ENCODE data around the gene NUTF2.
"Not testable (repeated sequence)": the region's sequence is repeated elsewhere in the genome, so short reads cannot be mapped to it uniquely, and the experiment has no call there.

Gene NUTF2

DNA sequence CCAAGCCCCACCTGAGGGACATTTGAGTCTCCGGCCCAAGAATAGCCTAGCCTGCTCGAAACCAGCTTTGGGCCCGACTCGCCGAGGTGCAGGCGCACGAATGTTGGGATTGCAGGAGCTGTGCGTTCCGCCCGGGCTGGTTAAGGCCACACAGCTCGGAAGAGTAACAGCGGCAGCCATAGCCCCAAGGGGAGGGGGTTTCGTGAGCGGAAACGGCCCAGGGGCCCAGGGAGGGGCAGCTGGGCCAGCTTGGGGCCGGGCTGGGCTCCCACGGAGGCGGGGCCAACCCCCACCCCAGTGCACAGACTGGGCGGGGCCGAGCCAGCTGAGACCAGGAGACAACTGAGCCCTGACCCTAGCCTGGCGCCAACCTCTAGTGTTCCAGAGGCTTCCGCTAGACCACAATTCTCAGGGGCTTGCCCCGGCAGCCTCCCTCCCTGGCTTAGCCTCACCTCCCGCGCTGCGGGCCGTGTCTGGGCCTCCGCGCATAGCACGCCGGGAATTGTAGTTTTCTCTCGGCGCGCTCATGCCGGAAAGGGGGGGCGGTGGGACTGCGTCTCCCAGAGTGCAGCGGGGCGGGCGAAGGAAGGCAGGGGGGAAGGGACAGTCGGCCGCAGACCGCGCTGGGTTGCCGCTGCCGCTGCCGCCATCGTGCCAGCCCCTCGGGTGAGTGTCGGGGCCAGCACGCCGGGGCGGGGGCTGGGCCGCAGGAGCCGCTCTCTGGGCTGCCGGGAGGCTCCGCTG is at the start of gene NUTF2:
TSS of gene NUTF2 (plus strand) at position 614 of the 744 bp plus-strand sequence. CDS start 18,198 bp downstream, outside the sequence.
- DNase-seq (ENCODE audit: low spot score), result peak; percentile 93

DNA sequence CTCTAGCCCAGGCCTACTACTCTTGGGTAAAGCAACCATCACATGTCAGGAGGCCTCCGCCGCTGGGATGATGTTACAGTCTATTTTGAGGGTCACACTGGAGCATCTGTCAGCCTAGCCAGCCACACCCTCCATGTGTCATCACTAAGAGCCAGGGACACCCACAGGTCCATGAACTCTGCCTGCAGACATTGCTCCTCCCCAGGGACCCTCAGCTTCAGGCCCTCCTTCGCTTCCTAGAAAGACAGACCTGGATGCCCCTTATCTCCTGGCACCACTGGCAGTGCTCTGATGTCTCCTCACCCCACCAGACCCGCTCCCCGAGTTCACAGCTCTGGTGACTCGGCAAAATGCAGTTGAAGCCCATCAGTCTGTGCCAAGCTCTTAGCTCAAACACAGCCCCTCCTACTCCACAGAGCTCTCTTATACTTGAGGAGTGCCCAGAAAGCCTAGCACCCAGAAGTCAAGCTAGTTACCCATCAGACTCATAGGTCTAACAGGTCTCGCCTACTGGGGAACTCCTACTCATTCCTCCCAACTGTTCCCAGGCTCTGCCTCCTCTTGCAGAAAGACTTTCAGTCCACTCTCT is 46.3 kb upstream of the NUTF2 start:
- no peak for DNase-seq (ENCODE audit: low spot score)

DNA sequence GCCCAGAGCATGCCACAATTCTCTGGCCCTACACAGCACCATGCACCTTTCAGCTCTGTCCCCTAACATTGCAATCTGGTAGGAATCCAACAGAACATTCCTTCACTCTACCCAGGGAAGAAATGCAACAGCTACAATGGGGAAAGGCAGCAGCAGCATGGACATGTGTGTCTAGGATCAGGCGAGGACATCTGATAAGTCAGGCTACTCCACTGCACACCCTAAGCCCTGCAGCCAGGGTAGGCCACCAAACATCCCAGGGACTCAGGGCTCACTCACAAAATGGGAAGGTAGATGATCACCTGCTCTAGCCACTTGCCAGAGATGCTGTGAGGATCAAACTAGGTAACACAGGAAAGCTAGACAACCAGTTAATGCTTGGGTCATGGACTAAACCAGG is 45.5 kb upstream of the NUTF2 start:
- DNase-seq (ENCODE audit: low spot score), result no peak

DNA sequence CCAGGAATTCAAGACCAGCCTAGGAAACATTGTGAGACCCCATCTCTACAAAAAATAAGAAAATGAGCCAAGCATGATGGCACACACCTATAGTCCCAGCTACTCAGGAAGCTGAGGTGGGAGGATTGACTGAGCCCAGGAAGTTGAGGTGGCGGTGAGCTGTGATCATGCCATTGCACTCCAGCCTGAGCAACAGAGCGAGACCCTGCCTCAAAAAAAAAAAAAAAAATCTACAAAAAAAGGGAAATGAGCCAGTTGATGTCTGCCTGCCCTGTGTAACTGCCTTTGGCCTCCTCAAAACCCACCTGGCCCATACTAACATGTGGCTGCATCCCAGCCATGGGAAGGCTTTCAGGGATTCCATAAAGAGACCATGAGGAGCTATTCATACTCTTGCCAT is 44.9 kb upstream of the NUTF2 start:
- DNase-seq (ENCODE audit: low spot score), result no peak

DNA sequence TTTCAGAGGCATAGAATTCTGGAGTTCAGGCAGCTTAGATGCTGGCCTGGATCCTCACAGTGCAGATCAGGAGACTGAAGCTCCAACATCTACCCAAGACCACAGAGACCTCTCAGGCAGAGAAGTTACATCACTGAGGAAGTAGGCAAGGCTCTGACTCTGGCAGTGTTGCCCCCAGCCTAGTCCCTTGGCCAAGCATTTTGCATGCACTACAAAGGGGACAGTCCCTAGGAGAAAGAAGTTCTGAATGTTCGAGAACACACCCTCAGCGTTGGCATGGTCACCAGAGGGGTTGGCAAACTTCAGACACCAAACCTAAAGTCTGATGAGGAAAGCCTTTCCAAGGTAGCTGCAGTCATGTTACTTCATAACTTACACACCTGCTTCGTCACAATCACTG is 42.8 kb upstream of the NUTF2 start:
- no peak for DNase-seq (ENCODE audit: low spot score)

DNA sequence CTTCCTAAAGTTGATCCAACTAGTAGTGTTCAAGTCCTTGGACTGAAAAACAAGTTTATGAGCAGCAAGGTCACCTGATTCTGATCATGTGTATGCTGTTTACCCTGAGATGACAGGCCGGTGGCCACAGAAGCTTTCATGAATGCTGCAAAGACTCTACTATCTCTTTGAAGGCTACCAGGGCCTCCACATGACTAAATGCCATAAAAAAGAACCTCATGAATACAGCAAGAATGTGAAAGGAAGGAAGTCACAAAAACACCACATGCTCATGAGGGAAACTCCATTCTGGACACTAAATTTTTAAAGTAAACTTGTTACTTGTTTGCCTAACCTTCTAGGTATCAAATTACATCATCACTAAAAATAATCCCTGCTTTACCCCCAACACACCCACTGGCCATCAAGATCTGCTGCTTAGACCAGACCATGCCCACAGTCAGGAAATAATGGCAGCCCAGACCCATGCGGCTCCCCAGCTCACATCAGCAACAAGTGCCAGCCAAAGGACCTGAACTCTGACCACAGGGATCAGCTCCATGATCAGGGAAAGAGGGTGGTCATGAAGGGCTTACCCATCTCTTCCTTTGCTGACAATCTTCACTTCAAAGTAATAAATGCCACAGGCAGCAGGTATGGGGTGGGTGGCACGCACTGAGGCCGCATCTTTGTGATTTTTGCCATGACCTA is 41.7 kb upstream of the NUTF2 start:
- no peak for DNase-seq (ENCODE audit: low spot score)

DNA sequence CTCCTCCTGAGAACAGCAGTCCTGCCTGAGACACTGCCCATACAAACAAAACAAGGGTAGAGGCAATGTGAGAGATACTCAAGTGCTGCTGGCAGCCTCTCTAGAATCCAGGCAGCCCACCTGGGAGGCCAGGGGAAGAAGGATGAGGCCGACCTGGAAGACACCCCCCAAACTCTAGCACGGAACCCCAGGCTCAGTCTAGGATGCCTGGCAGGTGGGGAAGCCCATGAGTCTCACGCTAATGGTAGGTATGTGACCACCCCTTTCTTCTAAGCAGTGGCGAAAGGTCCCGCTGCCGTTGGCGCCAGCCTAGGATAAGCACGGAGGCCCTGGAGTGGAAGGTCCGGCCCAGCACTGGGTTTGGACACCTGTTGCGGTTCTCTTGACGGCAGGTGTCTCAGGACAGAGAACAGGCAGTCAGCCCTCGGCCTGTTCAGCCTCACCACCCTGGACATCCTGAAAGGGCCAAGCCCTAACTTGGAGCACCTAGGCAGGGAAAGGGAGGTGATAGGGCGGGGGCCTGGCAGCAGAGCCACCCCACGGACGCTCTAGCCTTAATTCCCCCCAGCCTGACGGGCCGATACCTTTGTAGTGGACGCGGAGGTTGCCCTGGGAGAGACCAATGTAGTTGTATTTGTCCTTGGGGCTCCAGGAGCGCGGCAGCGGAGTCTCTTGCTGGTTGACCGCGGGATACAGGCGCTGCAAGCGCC is 40.9 kb upstream of the NUTF2 start:
- DNase-seq (ENCODE audit: low spot score), result no peak

DNA sequence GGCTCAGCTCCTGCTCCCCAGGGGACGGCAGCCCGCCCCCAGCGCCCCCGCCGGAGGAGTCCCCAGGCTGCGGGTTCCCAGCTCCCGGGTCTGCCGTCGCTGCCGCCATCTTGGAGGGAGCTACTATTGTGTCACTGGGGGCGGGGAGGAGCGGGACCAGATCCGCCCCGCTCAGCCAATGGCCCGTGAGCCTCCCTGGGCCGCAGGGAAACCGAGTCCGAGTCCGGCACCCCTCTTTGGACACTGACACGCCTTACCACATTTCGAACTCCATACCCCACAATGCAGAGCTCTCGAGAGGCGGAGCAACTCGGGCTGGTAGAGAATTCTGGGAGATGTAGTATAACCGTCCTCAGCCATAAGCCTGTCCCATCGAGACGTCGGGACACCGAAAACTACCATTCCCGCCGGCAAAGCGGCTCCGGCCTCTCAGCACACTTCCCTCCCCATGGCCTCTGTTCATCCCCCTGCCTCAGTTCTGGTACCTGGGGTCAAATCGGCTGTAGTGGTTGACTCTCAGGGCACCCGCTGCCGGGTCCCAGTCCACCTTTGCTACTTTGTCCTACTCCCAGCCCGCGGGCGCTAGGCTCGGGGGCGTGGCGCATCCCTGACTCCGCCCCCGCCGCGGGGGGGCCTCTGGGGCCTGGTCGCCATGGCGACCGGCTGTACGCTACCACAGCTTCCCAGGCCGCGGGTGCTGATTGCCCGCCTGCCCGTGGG is 40.1 kb upstream of the NUTF2 start, which contains the start of the genes RANBP10 and TSNAXIP1:
TSS of gene RANBP10 (minus strand) at position 133 of the 720 bp plus-strand sequence. CDS start at position 109, 24 bp downstream.
TSS of gene TSNAXIP1 (plus strand) at position 462 of the 720 bp plus-strand sequence. CDS start 261 bp downstream, outside the sequence.
- peak; percentile 99 for DNase-seq (ENCODE audit: low spot score)

DNA sequence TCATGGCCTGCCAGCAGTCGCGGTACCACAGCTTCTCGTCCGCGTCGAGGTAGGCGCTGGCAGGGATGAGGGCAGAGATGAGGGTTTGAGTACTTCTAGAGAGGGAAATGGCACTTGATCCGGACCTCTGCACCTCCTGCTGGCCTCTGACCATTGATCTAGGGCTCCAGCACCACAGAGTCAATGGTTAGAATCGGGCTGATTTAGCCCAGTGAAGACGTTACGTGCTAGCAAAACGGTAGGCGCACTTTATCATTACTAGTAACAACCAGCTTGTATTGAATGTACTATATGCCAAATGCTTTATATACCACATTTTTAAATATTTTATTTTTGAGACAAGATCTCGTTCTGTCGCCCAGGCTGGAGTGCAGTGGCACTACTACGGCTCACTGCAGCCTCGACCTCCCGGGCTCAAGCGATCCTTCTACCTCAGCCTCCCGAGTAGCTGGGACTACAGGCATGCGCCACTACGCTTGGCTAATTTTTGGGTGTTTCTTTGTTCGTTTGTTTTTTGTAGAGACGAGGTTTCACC is 39.5 kb upstream of the NUTF2 start:
- no peak for DNase-seq (ENCODE audit: low spot score)

DNA sequence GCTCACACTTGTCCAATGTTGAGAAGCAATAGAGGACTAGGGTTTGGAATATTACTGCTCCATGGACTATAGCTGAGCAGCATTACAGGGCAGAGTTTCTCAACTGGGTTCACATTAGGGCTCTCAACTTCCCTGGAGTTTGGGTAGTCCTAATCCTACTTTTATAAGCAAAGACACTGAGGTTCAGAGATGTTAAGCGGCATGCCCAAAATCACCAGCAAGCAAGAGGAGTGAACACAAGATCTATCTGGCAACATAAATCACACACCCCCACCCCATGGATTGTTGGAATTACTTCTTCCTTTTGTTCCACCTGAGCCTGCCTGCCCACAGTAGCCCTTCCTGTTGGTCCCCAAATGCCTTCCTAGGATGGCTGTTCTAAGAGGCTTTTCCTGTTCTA is 34.8 kb upstream of the NUTF2 start:
- DNase-seq (ENCODE audit: low spot score), result no peak

DNA sequence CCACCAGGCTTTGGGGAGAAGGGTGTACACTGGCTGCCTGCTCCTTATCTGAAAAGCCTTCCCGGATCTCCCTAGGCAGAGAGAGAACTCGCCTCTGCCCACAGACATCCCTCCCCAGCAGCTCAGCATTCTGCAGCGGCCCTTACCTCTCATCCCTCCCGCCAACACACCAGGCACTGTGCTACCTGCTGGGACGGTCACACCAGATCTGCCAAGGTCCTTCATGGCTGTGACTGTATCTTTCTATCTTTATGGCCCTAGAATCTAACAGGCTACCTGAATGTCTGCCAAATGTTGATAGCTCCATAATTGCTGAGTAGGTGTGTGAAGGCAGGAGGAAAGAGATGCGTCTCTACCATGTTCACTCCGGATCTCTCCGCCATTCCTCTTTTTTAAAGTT is 32.2 kb upstream of the NUTF2 start:
- DNase-seq (ENCODE audit: low spot score), result no peak

DNA sequence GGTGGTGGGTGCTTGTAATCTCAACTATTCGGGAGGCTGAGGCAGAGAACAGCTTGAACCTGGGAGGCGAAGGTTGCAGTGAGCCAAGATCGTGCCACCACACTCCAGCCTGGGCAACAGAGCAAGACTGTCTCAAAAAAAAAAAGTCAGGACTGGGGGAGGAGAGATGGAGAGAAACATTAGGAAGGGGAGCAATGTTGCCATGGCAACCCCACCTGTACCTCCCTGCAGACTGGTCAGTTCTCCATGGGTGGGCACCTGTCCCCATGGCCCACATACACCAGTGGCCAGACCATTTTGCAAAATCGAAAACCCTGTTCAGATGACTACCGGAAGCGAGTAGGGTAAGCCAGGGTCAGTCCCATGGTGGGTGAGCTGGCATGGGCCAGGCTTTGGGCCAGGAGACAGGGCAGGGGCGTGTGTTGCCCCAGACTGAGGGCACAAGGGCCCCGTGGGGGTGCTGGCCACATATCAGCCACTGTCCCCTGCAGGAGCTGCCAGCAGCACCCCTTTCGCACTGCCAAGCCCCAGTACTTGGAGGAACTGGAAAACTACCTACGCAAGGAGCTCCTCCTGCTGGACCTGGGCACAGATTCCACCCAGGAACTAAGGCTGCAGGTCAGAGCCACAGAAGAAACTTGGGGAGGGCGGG is 26.0 kb upstream of the NUTF2 start:
- DNase-seq (ENCODE audit: low spot score), result no peak

DNA sequence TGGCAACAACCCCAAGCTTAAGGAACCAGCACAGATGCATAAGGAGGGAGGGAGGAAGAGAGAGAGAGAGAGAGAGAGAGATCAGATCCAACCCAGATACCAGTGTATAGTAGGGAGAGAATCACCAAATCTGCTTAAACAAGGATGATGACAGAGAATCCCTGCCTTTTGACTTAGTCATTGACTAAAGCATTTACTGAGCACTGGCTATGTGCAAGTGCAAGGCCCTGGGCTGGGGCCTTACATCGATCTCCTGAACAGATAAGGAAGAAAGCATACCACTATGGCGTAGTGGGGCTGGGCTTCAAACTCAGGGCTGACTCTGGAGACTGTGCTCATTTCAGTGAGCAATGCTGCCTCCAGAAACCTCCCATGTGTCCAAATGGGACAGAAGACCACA is 24.2 kb upstream of the NUTF2 start:
- no peak for DNase-seq (ENCODE audit: low spot score)

DNA sequence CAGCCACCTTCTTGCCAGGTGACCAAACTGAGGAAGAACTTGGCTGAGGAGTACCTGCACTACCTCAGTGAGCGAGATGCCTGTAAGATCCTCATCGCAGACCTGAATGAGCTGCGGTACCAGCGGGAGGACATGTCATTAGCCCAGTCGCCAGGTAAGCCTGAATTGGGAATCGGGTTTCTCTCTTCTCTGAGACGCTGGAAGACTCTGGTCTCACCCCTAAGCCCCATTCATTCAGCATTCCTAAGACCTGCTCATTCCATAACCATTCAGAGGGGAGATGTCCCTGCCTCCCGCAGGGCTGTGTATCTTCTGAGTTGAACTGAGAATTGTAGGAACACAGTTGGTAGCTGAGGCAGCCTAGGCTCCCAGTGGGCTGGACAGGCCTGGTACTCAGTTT is 21.6 kb upstream of the NUTF2 start:
- no peak for DNase-seq (ENCODE audit: low spot score)

DNA sequence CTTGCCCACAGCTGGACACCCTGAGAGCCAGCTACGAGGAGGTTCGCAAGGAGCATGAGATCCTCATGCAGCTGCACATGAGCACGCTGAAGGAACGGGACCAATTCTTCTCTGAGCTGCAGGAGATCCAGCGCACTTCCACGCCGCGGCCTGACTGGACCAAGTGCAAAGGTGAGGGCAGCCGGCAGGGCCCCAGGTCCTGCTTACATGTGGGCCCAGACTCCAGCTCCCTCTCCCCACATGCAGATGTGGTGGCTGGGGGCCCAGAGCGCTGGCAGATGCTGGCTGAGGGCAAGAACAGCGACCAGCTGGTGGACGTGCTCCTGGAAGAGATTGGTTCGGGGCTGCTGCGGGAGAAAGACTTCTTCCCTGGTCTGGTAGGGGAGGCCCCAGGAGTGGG is 20.8 kb upstream of the NUTF2 start:
- DNase-seq (ENCODE audit: low spot score), result no peak

DNA sequence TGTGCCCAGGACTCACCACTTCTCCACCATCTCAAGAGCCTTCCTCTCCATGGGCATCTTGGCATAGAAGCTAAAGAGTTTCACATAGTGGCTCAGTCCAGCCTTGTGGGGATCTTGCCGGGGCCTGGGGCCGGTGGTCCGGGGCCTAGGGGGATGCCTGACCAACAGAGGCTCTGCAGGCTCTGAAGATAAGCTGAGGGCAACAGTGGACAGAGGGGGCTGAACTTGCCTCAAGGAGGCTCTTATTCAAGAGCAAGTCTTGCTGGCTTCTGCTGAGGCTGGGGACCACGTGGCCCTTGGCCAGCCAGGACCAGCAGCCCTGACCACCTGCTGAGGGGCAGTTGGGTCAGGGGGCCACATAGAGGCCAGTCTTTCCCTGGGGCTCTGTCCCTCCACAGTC is 18.1 kb upstream of the NUTF2 start:
- no peak for DNase-seq (ENCODE audit: low spot score)

DNA sequence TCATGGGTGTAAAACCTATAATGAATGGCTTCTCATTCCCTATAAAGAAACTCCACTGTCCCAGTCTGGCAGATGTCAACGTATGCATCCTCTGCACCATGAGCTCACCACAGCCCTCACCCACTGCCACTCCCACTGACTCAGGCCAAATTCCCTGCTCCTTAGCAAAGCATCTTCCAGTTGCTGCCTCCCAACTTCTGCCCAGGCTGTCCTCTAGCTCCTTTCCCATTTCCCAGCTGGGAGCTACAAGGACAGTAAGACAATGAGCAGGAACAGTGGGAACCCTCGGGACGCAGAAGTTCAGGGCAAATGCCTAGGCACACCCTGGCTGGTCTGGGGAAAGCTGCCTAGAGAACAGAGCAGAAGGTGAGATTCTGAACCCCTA is 13.7 kb upstream of the NUTF2 start:
- peak; percentile 85 for DNase-seq (ENCODE audit: low spot score)

DNA sequence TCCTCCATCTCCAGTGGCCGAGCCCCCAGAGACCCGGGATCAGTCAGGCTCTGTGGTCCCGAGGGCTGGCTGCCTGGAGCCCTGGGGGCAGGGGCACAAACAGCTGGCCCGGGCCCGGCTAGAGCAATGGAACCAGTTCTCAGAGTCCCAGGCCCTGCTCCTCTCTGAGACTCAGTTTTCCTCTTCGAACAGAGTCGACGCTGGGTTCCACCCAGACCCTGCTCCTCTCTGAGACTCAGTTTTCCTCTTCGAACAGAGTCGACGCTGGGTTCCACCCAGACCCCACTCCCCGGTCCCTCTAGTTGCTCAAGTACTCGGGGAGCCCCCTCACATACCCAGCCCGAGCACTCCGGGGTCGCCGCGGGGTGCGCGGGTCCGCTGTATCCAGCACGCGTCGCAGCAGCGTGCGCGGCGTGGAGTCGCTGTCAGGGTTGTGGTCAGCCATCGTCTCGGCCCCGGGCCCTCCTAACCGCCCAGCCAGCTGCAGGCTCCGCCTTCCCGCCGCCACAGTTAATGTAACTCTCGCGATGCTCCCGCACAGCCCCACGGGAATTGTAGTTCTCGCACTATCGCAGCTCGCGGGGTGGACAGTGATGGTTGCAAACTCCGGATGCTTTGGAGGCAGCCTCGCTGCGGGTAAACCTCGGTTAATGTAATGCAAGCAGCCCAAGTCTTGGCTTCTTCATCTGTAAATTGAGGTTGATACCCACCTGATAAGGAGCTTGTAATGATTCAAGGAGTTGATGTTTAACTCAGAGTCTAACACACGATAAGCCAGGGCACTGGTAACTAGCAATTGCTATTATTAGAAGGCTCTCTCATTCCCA is 13.1 kb upstream of the NUTF2 start:
- peak; percentile 89 for DNase-seq (ENCODE audit: low spot score)

DNA sequence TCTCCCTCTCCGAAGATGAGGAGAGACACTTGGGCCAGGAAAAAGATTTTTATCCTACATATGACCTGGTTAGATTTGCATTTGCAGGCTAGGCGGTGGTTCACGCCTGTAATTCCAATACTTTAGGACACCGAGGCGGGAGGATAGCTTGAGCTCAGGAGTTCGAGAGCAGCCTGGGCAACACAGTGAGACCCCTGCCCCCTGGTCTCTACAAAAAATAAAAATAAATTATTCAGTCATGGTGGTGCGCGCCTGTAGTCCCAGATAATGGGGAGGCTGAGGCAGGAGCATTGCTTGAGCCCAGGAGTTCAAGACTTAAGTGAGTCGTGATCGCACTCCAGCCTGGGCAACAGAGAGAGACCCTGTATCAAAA is 12.5 kb upstream of the NUTF2 start:
- no peak for DNase-seq (ENCODE audit: low spot score)

DNA sequence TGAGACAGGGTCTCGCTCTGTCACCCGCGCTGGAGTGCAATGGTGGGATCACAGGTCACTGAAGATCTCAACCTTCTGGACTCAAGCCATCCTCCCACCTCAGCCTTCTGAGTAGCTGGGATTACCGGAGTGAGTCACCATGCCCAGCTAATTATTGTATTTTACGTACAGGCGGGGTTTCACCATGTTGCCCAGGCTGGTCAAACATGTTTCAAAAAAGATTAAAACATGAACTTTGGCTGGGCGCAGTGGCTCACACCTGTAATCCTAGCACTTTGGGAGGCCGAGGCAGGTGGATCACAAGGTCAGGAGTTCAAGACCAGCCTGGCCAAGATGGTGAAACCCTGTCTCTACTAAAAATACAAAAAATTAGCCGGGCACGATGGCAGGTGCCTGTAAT is 9.5 kb upstream of the NUTF2 start:
- DNase-seq (ENCODE audit: low spot score), result not testable (repeated sequence)

Data from RKO (cell line).